ENCODE data around the gene DCTN4. TPM values are rescaled to one million over a fixed set of nuclear protein-coding genes. Genes with fewer than 3 reads are reported as not detected.
"Not testable (repeated sequence)": the region's sequence is repeated elsewhere in the genome, so short reads cannot be mapped to it uniquely, and the experiment has no call there.

Gene DCTN4
- total and polyA plus RNA-seq, 2 experiments from 2014 or later = 15.4 to 41.8 TPM

GRCh38 chr5:150743142-150743488, 15.7 kb downstream of the DCTN4 start:
- not testable (repeated sequence) for ATAC-seq; H3K4me3 ChIP-seq; H3K4me2 ChIP-seq; H3K9me2 ChIP-seq (ENCODE audit: insufficient read depth); H3K27me3 ChIP-seq (ENCODE audit: insufficient read depth); H3K36me3 ChIP-seq (ENCODE audit: insufficient read depth); H3K27me3 Mint-ChIP-seq (ENCODE audit: insufficient read depth, low read depth, poor library complexity); H3K27ac Mint-ChIP-seq; H3K27ac ChIP-seq (ENCODE audit: low read depth); H2AFZ ChIP-seq; H3K4me3 Mint-ChIP-seq; H3F3A ChIP-seq (replicated peaks; ENCODE audit: low read depth); DNase-seq (ENCODE audit: low spot score); H4K20me1 ChIP-seq (replicated peaks; ENCODE audit: insufficient read depth)
- peaks cover 72% of the 10 kb centered on the region for H3K79me2 ChIP-seq (replicated peaks; ENCODE audit: insufficient read depth)
- Mint-ChIP-seq H3K36me3 (ENCODE audit: low read depth) (peaks cover 47% of the 10 kb centered on the region), H3K4me1 (peaks cover 15% of the 10 kb centered on the region), H3K9me3 (peaks cover 25% of the 10 kb centered on the region)
- peaks cover 10% of the 10 kb centered on the region for H3K4me1 ChIP-seq (ENCODE audit: insufficient read depth)

GRCh38 chr5:150742455-150743141, 16.2 kb downstream of the DCTN4 start:
- H3K4me1 Mint-ChIP-seq = peaks cover 20% of the 10 kb centered on the region
- H3K4me3 ChIP-seq; H4K20me1 ChIP-seq (replicated peaks; ENCODE audit: insufficient read depth); H3K27me3 Mint-ChIP-seq (ENCODE audit: insufficient read depth, low read depth, poor library complexity); H3K4me2 ChIP-seq; DNase-seq (ENCODE audit: low spot score); H3F3A ChIP-seq (replicated peaks; ENCODE audit: low read depth); H3K4me3 Mint-ChIP-seq; H3K27ac ChIP-seq (ENCODE audit: low read depth); H2AFZ ChIP-seq; H3K36me3 ChIP-seq (ENCODE audit: insufficient read depth); H3K27me3 ChIP-seq (ENCODE audit: insufficient read depth); ATAC-seq; H3K27ac Mint-ChIP-seq; H3K9me2 ChIP-seq (ENCODE audit: insufficient read depth): not testable (repeated sequence)
- peaks cover 16% of the 10 kb centered on the region for H3K4me1 ChIP-seq (ENCODE audit: insufficient read depth)
- H3K36me3 Mint-ChIP-seq (ENCODE audit: low read depth) = peaks cover 45% of the 10 kb centered on the region
- H3K79me2 ChIP-seq (replicated peaks; ENCODE audit: insufficient read depth) = peaks cover 78% of the 10 kb centered on the region
- peaks cover 25% of the 10 kb centered on the region for H3K9me3 Mint-ChIP-seq

- H2AFZ ChIP-seq = no peak overlapping the region
- Mint-ChIP-seq H3K4me3 (no peak overlapping the region), H3K27me3 (ENCODE audit: insufficient read depth, low read depth, poor library complexity) (peaks cover 4% of the 10 kb centered on the region), H3K9me3 (peaks cover 31% of the 10 kb centered on the region), H3K36me3 (ENCODE audit: low read depth) (peaks cover 54% of the 10 kb centered on the region), H3K27ac (no peak overlapping the region), H3K4me1 (peaks cover 33% of the 10 kb centered on the region)
- no peaks in the 10 kb centered on the region; the same call in 1 of the 2 replicates for H4K20me1 ChIP-seq (replicated peaks; ENCODE audit: insufficient read depth)
- H3K4me3 ChIP-seq = no peak overlapping the region
- no peak for DNase-seq (ENCODE audit: low spot score)
- no peaks in the 10 kb centered on the region for H3K27me3 ChIP-seq (ENCODE audit: insufficient read depth)
- H3K36me3 ChIP-seq (ENCODE audit: insufficient read depth) = no peaks in the 10 kb centered on the region
- ATAC-seq = no peak
- no peaks in the 10 kb centered on the region for H3F3A ChIP-seq (replicated peaks; ENCODE audit: low read depth)
- H3K9me2 ChIP-seq (ENCODE audit: insufficient read depth) = no peaks in the 10 kb centered on the region
- peaks cover 21% of the 10 kb centered on the region for H3K4me1 ChIP-seq (ENCODE audit: insufficient read depth)
- no peak overlapping the region for H3K27ac ChIP-seq (ENCODE audit: low read depth)
- peaks cover 71% of the 10 kb centered on the region for H3K79me2 ChIP-seq (replicated peaks; ENCODE audit: insufficient read depth)
- no peak overlapping the region for H3K4me2 ChIP-seq
- TF ChIP-seq REST (IDR thresholded peaks at IDR 0.05; ENCODE audit: unreplicated experiment) (no peak), NANOG (IDR thresholded peaks at IDR 0.05; ENCODE audit: borderline replicate concordance) (no peak), CREB1 (CRISPR knock-in tag; IDR thresholded peaks at IDR 0.05; ENCODE audit: low read depth) (no peak), ETS1 (IDR thresholded peaks at IDR 0.05) (no peak), EZH2 (IDR thresholded peaks at IDR 0.05; ENCODE audit: low read depth, unreplicated experiment) (no peak)
Measured at GRCh38 chr5:150740992-150741391, 17.8 kb downstream of the DCTN4 start.
